Measurements from ENCODE around the gene ESRRA. TPM values are rescaled to one million over a fixed set of nuclear protein-coding genes. Genes with fewer than 3 reads are reported as not detected.

The ESRRA gene
- total and polyA plus RNA-seq, 2 of the 13 experiments (the other 11 are each of a cell fraction or from before 2014, with no cell fraction given), result 18.1 to 36.3 TPM

DNA sequence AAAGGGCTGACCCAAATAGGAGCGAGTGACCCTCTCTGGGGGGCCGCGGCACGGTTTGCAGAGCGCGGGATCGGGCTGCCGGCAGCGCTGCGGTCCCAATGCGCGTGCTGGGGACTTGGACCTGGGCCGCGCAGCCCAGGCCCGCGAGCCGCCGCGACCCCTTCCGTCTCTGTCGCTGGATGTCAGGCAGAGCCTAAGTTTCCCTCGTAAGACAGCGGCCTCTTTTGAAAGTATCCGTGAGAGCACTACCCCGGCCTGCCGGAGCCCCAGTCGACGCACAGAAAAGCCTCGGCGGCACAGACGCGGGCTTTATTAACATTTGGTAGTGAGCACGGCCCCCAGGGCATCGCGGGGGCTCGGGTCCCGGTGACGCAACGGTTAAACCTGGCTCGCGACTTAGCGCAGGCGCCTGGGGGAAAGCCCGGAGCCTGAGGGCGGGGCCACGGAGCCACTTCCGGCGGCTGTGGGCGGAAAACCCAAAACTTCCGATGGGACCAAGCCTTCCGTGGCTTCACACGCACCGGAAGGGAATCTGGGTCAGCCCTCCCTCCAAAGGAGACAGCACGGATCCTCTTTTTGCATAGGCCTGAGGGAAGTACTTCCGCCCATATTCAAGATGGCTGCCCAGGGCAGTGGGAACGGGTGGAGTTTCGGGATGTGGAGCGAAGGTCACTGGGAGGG, 35.6 kb upstream of the ESRRA start (continued):
- TF ChIP-seq, protein P1, sequence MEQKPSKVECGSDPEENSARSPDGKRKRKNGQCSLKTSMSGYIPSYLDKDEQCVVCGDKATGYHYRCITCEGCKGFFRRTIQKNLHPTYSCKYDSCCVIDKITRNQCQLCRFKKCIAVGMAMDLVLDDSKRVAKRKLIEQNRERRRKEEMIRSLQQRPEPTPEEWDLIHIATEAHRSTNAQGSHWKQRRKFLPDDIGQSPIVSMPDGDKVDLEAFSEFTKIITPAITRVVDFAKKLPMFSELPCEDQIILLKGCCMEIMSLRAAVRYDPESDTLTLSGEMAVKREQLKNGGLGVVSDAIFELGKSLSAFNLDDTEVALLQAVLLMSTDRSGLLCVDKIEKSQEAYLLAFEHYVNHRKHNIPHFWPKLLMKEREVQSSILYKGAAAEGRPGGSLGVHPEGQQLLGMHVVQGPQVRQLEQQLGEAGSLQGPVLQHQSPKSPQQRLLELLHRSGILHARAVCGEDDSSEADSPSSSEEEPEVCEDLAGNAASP (CRISPR knock-in tag; IDR thresholded peaks at IDR 0.05; ENCODE audit: borderline replicate concordance), result peak; percentile 55
- TF ChIP-seq RARA (CRISPR knock-in tag; IDR thresholded peaks at IDR 0.05), result peak; percentile 48; the same call in 1 of the 2 replicates
- no peak for TF ChIP-seq ZNF12 (CRISPR knock-in tag; IDR thresholded peaks at IDR 0.05)
- peak; percentile 77 for TF ChIP-seq MXD4 (CRISPR knock-in tag; IDR thresholded peaks at IDR 0.05)
- 0 out of 2 replicates have a peak, but pooled peaks have one; percentile 72 for TF ChIP-seq TOE1 (CRISPR knock-in tag; IDR thresholded peaks at IDR 0.05)
- TF ChIP-seq ZFP1 (CRISPR knock-in tag; IDR thresholded peaks at IDR 0.05), result peak; percentile 66; the same call in 1 of the 2 replicates
- TF ChIP-seq YEATS2 (CRISPR knock-in tag; IDR thresholded peaks at IDR 0.05; ENCODE audit: borderline replicate concordance), result peak; percentile 92; the same call in 1 of the 2 replicates
- TF ChIP-seq SNRNP70 (IDR thresholded peaks at IDR 0.05; ENCODE audit: low read depth, low read length), result no peak
- peak; percentile 63 for TF ChIP-seq ASH2L (IDR thresholded peaks at IDR 0.05; ENCODE audit: insufficient read length, low read depth, low read length)
- TF ChIP-seq NFE2L2 (IDR thresholded peaks at IDR 0.05; ENCODE audit: low read length), result no peak
- 0 out of 2 replicates have a peak, but pooled peaks have one; percentile 71 for TF ChIP-seq SALL2 (CRISPR knock-in tag; IDR thresholded peaks at IDR 0.05)
- TF ChIP-seq, protein P2, sequence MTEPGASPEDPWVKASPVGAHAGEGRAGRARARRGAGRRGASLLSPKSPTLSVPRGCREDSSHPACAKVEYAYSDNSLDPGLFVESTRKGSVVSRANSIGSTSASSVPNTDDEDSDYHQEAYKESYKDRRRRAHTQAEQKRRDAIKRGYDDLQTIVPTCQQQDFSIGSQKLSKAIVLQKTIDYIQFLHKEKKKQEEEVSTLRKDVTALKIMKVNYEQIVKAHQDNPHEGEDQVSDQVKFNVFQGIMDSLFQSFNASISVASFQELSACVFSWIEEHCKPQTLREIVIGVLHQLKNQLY (CRISPR knock-in tag; IDR thresholded peaks at IDR 0.05), result peak; percentile 26; the same call in 1 of the 2 replicates
- TF ChIP-seq KLF12 (CRISPR knock-in tag; IDR thresholded peaks at IDR 0.05; ENCODE audit: borderline replicate concordance), result peak; percentile 92
- TF ChIP-seq, protein P3, sequence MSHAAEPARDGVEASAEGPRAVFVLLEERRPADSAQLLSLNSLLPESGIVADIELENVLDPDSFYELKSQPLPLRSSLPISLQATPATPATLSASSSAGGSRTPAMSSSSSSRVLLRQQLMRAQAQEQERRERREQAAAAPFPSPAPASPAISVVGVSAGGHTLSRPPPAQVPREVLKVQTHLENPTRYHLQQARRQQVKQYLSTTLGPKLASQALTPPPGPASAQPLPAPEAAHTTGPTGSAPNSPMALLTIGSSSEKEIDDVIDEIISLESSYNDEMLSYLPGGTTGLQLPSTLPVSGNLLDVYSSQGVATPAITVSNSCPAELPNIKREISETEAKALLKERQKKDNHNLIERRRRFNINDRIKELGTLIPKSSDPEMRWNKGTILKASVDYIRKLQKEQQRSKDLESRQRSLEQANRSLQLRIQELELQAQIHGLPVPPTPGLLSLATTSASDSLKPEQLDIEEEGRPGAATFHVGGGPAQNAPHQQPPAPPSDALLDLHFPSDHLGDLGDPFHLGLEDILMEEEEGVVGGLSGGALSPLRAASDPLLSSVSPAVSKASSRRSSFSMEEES (CRISPR knock-in tag; IDR thresholded peaks at IDR 0.05), result peak; percentile 30; the same call in 1 of the 2 replicates
- TF ChIP-seq, protein P4, sequence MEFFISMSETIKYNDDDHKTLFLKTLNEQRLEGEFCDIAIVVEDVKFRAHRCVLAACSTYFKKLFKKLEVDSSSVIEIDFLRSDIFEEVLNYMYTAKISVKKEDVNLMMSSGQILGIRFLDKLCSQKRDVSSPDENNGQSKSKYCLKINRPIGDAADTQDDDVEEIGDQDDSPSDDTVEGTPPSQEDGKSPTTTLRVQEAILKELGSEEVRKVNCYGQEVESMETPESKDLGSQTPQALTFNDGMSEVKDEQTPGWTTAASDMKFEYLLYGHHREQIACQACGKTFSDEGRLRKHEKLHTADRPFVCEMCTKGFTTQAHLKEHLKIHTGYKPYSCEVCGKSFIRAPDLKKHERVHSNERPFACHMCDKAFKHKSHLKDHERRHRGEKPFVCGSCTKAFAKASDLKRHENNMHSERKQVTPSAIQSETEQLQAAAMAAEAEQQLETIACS (CRISPR knock-in tag; IDR thresholded peaks at IDR 0.05), result peak; percentile 71; the same call in 1 of the 2 replicates
- no peak for TF ChIP-seq ZNF614 (CRISPR knock-in tag; IDR thresholded peaks at IDR 0.05; ENCODE audit: borderline replicate concordance)
- peak; percentile 91; the same call in 1 of the 2 replicates for TF ChIP-seq ZFX (CRISPR knock-in tag; IDR thresholded peaks at IDR 0.05; ENCODE audit: low read depth)
- TF ChIP-seq, protein P5, sequence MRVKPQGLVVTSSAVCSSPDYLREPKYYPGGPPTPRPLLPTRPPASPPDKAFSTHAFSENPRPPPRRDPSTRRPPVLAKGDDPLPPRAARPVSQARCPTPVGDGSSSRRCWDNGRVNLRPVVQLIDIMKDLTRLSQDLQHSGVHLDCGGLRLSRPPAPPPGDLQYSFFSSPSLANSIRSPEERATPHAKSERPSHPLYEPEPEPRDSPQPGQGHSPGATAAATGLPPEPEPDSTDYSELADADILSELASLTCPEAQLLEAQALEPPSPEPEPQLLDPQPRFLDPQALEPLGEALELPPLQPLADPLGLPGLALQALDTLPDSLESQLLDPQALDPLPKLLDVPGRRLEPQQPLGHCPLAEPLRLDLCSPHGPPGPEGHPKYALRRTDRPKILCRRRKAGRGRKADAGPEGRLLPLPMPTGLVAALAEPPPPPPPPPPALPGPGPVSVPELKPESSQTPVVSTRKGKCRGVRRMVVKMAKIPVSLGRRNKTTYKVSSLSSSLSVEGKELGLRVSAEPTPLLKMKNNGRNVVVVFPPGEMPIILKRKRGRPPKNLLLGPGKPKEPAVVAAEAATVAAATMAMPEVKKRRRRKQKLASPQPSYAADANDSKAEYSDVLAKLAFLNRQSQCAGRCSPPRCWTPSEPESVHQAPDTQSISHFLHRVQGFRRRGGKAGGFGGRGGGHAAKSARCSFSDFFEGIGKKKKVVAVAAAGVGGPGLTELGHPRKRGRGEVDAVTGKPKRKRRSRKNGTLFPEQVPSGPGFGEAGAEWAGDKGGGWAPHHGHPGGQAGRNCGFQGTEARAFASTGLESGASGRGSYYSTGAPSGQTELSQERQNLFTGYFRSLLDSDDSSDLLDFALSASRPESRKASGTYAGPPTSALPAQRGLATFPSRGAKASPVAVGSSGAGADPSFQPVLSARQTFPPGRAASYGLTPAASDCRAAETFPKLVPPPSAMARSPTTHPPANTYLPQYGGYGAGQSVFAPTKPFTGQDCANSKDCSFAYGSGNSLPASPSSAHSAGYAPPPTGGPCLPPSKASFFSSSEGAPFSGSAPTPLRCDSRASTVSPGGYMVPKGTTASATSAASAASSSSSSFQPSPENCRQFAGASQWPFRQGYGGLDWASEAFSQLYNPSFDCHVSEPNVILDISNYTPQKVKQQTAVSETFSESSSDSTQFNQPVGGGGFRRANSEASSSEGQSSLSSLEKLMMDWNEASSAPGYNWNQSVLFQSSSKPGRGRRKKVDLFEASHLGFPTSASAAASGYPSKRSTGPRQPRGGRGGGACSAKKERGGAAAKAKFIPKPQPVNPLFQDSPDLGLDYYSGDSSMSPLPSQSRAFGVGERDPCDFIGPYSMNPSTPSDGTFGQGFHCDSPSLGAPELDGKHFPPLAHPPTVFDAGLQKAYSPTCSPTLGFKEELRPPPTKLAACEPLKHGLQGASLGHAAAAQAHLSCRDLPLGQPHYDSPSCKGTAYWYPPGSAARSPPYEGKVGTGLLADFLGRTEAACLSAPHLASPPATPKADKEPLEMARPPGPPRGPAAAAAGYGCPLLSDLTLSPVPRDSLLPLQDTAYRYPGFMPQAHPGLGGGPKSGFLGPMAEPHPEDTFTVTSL (CRISPR knock-in tag; IDR thresholded peaks at IDR 0.05; ENCODE audit: borderline replicate concordance), result peak; percentile 23; the same call in 1 of the 2 replicates
